HepG2 (cell line): ENCODE results near the gene ZNF79. TPM values are rescaled to one million over a fixed set of nuclear protein-coding genes. Genes with fewer than 3 reads are reported as not detected.

Experiments used
- AGO2 ChIP-seq: fragments of 200-400 bp; formaldehyde crosslinking; optimal IDR thresholded peaks from 2 replicates; pipeline ENCODE3; 2017; ENCODE audit warnings: mild to moderate bottlenecking, low read depth, low read length, moderate library complexity
- CCDC6 ChIP-seq: sonication (generic); formaldehyde crosslinking; IDR thresholded peaks from 2 replicates; pipeline ENCODE4 v1.8.1; 2022; ENCODE audit warnings: mild to moderate bottlenecking, missing genetic modification reagents, moderate library complexity
- FOXJ3 ChIP-seq: sonication (generic); formaldehyde crosslinking; IDR thresholded peaks from 2 replicates; pipeline ENCODE4 v1.4.0; 2020; ENCODE audit warnings: missing genetic modification reagents, mild to moderate bottlenecking, borderline replicate concordance
- HES4 ChIP-seq: sonication (generic); formaldehyde crosslinking; IDR thresholded peaks from 2 replicates; pipeline ENCODE4 v1.9.0; 2021; ENCODE audit warnings: mild to moderate bottlenecking, missing genetic modification reagents, borderline replicate concordance
- HOXD1 ChIP-seq: sonication (generic); formaldehyde crosslinking; IDR thresholded peaks from 2 replicates; pipeline ENCODE4 v1.5.0; 2020; ENCODE audit warnings: missing genetic modification reagents
- MXD1 ChIP-seq: sonication (generic); formaldehyde crosslinking; IDR thresholded peaks from 2 replicates; pipeline ENCODE4 v1.4.0; 2020; ENCODE audit warnings: mild to moderate bottlenecking, missing genetic modification reagents
- MXD4 ChIP-seq: IDR thresholded peaks from 2 replicates; pipeline ENCODE4 v1.6.1; 2016; ENCODE audit warnings: mild to moderate bottlenecking, missing biosample characterization, missing genetic modification reagents
- PRDM15 ChIP-seq: sonication (generic); formaldehyde crosslinking; IDR thresholded peaks from 2 replicates; pipeline ENCODE4 v1.4.0; 2020; ENCODE audit warnings: missing genetic modification reagents
- RBM22 ChIP-seq: fragments of 200-400 bp; formaldehyde crosslinking; optimal IDR thresholded peaks from 2 replicates; pipeline ENCODE3; 2017; ENCODE audit warnings: mild to moderate bottlenecking, low read length, moderate library complexity
- STAT5B ChIP-seq: sonication (generic); formaldehyde crosslinking; IDR thresholded peaks from 2 replicates; pipeline ENCODE4 v1.4.0; 2020; ENCODE audit warnings: missing genetic modification reagents
- USF2 ChIP-seq, 2 experiments: sonication (generic) in 1 of 2; formaldehyde crosslinking in 1 of 2; IDR thresholded peaks; 2 replicates each; pipeline versions ENCODE4 v1.5.1 to v1.6.1; 2011 to 2020; ENCODE audit warnings: borderline replicate concordance in 1 of 2, low read depth in 1 of 2, low read length in 1 of 2, mild to moderate bottlenecking in 1 of 2, missing genetic modification reagents in 1 of 2, moderate library complexity in 1 of 2
- YEATS4 ChIP-seq: sonication (generic); formaldehyde crosslinking; IDR thresholded peaks from 2 replicates; pipeline ENCODE4 v1.4.0; 2020; ENCODE audit warnings: missing genetic modification reagents, borderline replicate concordance
- ZFP36 ChIP-seq: fragments of 150-350 bp; IDR thresholded peaks from 2 replicates; pipeline ENCODE4 v1.6.1; 2018; ENCODE audit warnings: borderline replicate concordance, low read length, low read depth; ENCODE audit not compliant: partially characterized antibody
- ZGPAT ChIP-seq: IDR thresholded peaks from 2 replicates; pipeline ENCODE4 v1.6.1; 2016; ENCODE audit warnings: mild to moderate bottlenecking
- ZNF451 ChIP-seq: sonication (generic); formaldehyde crosslinking; IDR thresholded peaks from 2 replicates; pipeline ENCODE4 v1.5.0; 2020; ENCODE audit warnings: mild to moderate bottlenecking, missing genetic modification reagents
- ZNF564 ChIP-seq: sonication (generic); formaldehyde crosslinking; IDR thresholded peaks from 2 replicates; pipeline ENCODE4 v1.8.1; 2023; ENCODE audit warnings: mild to moderate bottlenecking, missing genetic modification reagents
- ZNF580 ChIP-seq: IDR thresholded peaks from 2 replicates; pipeline ENCODE4 v1.6.1; 2016; ENCODE audit warnings: low read depth, borderline replicate concordance
- ZNF740 ChIP-seq: sonication (generic); formaldehyde crosslinking; IDR thresholded peaks from 2 replicates; pipeline ENCODE4 v1.4.0; 2020; ENCODE audit warnings: missing genetic modification reagents
- ZNF773 ChIP-seq: sonication (generic); formaldehyde crosslinking; IDR thresholded peaks from 2 replicates; pipeline ENCODE4 v1.4.0; 2020; ENCODE audit warnings: missing genetic modification reagents, borderline replicate concordance
- polyA plus RNA-seq, 8 experiments: library from polyadenylated mRNA; depleted of rRNA in 3 of 8; stranded (reverse) in 7 of 8; unstranded in 1 of 8; fragments of >200 nt; fragmentation: Illumina TruSeq in 4 of 8; extraction: Trizol in 4 of 8; gene quantifications; 2 replicates each; pipeline versions ENCODE4 v1.2.1 to v1.2.3, GENCODE V29; 2011 to 2016; ENCODE audit warnings: low read depth in 4 of 8, missing spikeins in 1 of 8, mixed read lengths in 1 of 8; ENCODE audit not compliant: insufficient read depth in 1 of 8
- total RNA-seq, 5 experiments: library from RNA; depleted of rRNA; stranded (reverse); fragments of >200 nt; fragmentation: Illumina TruSeq; extraction: Trizol; gene quantifications; 2 replicates each; pipeline ENCODE4 v1.2.3, GENCODE V29; 2016; ENCODE audit warnings: low read depth in 1 of 5

The ZNF79 gene
- total and polyA plus RNA-seq, 2 of the 13 experiments (the other 11 are each of a cell fraction or from before 2014, with no cell fraction given), result 3.7 to 8.1 TPM

GRCh38 chr9:127396253-127396807 lies 27.9 kb upstream of the ZNF79 start (continued):
- TF ChIP-seq MXD1 (peak; percentile 69; the same call in 1 of the 2 replicates), AGO2 (peak; percentile 73), CCDC6 (peak; percentile 63; the same call in 1 of the 2 replicates), ZNF773 (0 out of 2 replicates have a peak, but pooled peaks have one; percentile 57), USF2 (IDR thresholded peaks at IDR 0.05; ENCODE audit: low read depth, low read length) (peak; percentile 74), USF2 (CRISPR knock-in tag; IDR thresholded peaks at IDR 0.05; ENCODE audit: borderline replicate concordance) (peak; percentile 82; the same call in 1 of the 2 replicates), ZGPAT (0 out of 2 replicates have a peak, but pooled peaks have one; percentile 7), STAT5B (CRISPR knock-in tag) (no peak), ZFP36 (no peak), FOXJ3 (no peak), PRDM15 (0 out of 2 replicates have a peak, but pooled peaks have one; percentile 8), ZNF740 (CRISPR knock-in tag) (no peak), ZNF580 (no peak), HES4 (CRISPR knock-in tag) (0 out of 2 replicates have a peak, but pooled peaks have one; percentile 77), HOXD1 (CRISPR knock-in tag) (0 out of 2 replicates have a peak, but pooled peaks have one; percentile 34), ZNF564 (no peak), RBM22 (peak; percentile 31), ZNF451 (CRISPR knock-in tag) (no peak), YEATS4 (0 out of 2 replicates have a peak, but pooled peaks have one; percentile 28), MXD4 (peak; percentile 86)
